Measurements from ENCODE around the gene NT5C3B. TPM values are rescaled to one million over a fixed set of nuclear protein-coding genes. Genes with fewer than 3 reads are reported as not detected.

The NT5C3B gene
- total RNA-seq, 1 experiment from 2014 or later: 118 TPM

DNA sequence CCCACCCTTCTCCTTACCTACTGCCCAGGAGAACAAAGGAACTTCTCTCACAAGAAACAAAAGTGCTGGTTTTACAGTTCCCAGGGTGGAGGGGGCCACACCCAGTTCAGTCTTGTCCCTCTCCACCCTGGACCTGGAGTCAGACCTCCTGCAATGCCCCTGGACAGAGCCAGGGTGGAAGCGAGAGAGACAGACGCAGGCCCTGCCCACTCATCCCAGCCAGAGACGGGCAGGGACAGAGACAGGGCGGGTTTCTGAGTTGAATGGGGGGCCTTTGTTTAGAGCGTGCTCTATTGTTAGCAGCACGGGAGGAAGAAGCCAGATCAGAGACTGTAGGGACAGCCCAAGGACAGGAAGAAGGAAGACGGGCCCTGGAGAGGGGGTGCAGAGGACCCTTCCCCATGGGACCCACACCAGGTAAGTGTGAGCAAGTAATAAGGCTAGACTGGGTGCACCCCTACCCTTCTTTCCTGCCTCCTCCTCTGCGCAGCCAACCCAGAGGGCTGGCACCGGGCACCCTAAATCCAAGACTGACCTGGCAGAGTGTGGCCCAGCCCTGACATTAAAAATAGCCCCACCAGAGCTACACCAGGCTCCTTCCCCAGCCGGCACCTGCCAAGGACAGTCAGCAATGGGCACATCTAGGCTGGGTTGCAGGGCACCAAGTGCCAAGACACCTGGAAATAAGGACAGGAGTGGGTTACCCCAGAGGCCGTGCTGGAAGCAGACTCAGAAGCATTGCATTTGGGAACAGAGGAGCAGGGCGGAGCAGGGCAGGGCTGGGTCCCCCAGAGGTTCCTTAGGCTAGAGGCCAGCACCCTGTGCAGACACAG, 60.4 kb downstream of the NT5C3B start:
- Histone ChIP-seq H3K27me3 (ENCODE audit: control insufficient read depth, insufficient read depth, low read length) (no peaks in the 10 kb centered on the region), H3K4me1 (ENCODE audit: control insufficient read depth, insufficient read depth, low read length) (peaks cover 58% of the 10 kb centered on the region), H3K4me3 (ENCODE audit: low read depth in 2 of 2, low read length in 2 of 2) (no peak overlapping the region), H3K36me3 (ENCODE audit: control insufficient read depth, insufficient read depth, low read length) (no peaks in the 10 kb centered on the region), H3K27ac (ENCODE audit: low read length) (peak overlapping the region; percentile 67), H3K9me3 (ENCODE audit: control insufficient read depth, insufficient read depth, low read depth, low read length) (no peaks in the 10 kb centered on the region)
- DNase-seq (ENCODE audit: low read depth, low spot score) (no peak), ATAC-seq (no peak)
- intact Hi-C loops (cut with micrococcal nuclease; ENCODE audit: unreplicated experiment): no loop called here
- ChIA-PET POLR2A (no interaction called here), CTCF (interaction anchor here (0.5 kb wide), 1 partner anchor 88 kb away, joined by 5 read pairs; no protein-coding TSS in a partner anchor)
- no TSS peak for BruUV-seq (replicated peaks)
- in situ Hi-C loops (cut with HindIII; ENCODE audit: low pct_unique_long_range_greater_than_20kb, low sequenced_read_pairs): no loop called here
- TF ChIP-seq REST (IDR thresholded peaks at IDR 0.05; ENCODE audit: insufficient read depth in 1 of 2, low read depth in 2 of 2, low read length in 1 of 2) (no peak), TCF7L2 (IDR thresholded peaks at IDR 0.05; ENCODE audit: low read depth, low read length) (no peak), POLR2AphosphoS5 (IDR thresholded peaks at IDR 0.05; ENCODE audit: low read depth, low read length) (no peak), SIN3A (IDR thresholded peaks at IDR 0.05; ENCODE audit: borderline replicate concordance, insufficient read depth, low read depth, low read length) (no peak)
- TF ChIP-seq, protein P1, sequence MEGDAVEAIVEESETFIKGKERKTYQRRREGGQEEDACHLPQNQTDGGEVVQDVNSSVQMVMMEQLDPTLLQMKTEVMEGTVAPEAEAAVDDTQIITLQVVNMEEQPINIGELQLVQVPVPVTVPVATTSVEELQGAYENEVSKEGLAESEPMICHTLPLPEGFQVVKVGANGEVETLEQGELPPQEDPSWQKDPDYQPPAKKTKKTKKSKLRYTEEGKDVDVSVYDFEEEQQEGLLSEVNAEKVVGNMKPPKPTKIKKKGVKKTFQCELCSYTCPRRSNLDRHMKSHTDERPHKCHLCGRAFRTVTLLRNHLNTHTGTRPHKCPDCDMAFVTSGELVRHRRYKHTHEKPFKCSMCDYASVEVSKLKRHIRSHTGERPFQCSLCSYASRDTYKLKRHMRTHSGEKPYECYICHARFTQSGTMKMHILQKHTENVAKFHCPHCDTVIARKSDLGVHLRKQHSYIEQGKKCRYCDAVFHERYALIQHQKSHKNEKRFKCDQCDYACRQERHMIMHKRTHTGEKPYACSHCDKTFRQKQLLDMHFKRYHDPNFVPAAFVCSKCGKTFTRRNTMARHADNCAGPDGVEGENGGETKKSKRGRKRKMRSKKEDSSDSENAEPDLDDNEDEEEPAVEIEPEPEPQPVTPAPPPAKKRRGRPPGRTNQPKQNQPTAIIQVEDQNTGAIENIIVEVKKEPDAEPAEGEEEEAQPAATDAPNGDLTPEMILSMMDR (IDR thresholded peaks at IDR 0.05): no peak

Other genes with a start within 250 kb of the NT5C3B start
- gene KRT14, start 249.3 kb downstream of the NT5C3B start, total RNA-seq (2021; ENCODE audit: unreplicated experiment): not detected
- 1.6 TPM for gene KRT16, start 223.5 kb downstream of the NT5C3B start, total RNA-seq (2021; ENCODE audit: unreplicated experiment)
- gene KRT17, start 211.7 kb downstream of the NT5C3B start, total RNA-seq (2021; ENCODE audit: unreplicated experiment): 1.9 TPM
- 747 TPM for gene EIF1, start 147.3 kb downstream of the NT5C3B start, total RNA-seq (2021; ENCODE audit: unreplicated experiment)
- not detected for gene GAST, start 123.9 kb downstream of the NT5C3B start, total RNA-seq (2021; ENCODE audit: unreplicated experiment)
- 11.6 TPM for gene HAP1, start 101.6 kb downstream of the NT5C3B start, total RNA-seq (2021; ENCODE audit: unreplicated experiment)
- 352 TPM for gene JUP, start 49.5 kb downstream of the NT5C3B start, total RNA-seq (2021; ENCODE audit: unreplicated experiment)
- gene P3H4, start 24.3 kb downstream of the NT5C3B start, total RNA-seq (2021; ENCODE audit: unreplicated experiment): 58.9 TPM
- 190 TPM for gene FKBP10, start 23.2 kb downstream of the NT5C3B start, total RNA-seq (2021; ENCODE audit: unreplicated experiment)
- gene KLHL10, start 1.6 kb upstream of the NT5C3B start, total RNA-seq (2021; ENCODE audit: unreplicated experiment): not detected
- 12.5 TPM for gene KLHL11, start 29.2 kb upstream of the NT5C3B start, total RNA-seq (2021; ENCODE audit: unreplicated experiment)
- 225 TPM for gene ACLY, start 82.7 kb upstream of the NT5C3B start, total RNA-seq (2021; ENCODE audit: unreplicated experiment)
- 0.69 TPM for gene ODAD4, start 94.4 kb upstream of the NT5C3B start, total RNA-seq (2021; ENCODE audit: unreplicated experiment)
- gene CNP, start 130.6 kb upstream of the NT5C3B start, total RNA-seq (2021; ENCODE audit: unreplicated experiment): 79.9 TPM
- 72.0 TPM for gene DNAJC7, start 181.2 kb upstream of the NT5C3B start, total RNA-seq (2021; ENCODE audit: unreplicated experiment)
- 22.4 TPM for gene NKIRAS2, start 183.9 kb upstream of the NT5C3B start, total RNA-seq (2021; ENCODE audit: unreplicated experiment)
- 0.74 TPM for gene C17orf113, start 214.4 kb upstream of the NT5C3B start, total RNA-seq (2021; ENCODE audit: unreplicated experiment)